ENCODE data around the gene CAMSAP2.
A peak's percentile ranks its signal among the peaks of the same experiment; 100 is the strongest.

- TF ChIP-seq CTCF (IDR thresholded peaks at IDR 0.05) (no peak), POLR2A (IDR thresholded peaks at IDR 0.05) (peak; percentile 55 to 95 (median 70)), EP300 (IDR thresholded peaks at IDR 0.05) (peak in 1 of 4 donors; percentile 1)
These were observed 407 bp downstream of the CAMSAP2 start for GRCh38 chr1:200738949-200739651.

Data from upper lobe of left lung (tissue), 4 donors.